Cardiac fibroblast (primary cell): ENCODE measurements around the gene PFDN4.

Experiments used
- DNase-seq, 2 donors: peaks; one replicate each; pipeline versions ENCODE4 v3.0.0 to v3.0.0-alpha.2; 2010; ENCODE audit warnings: low read depth in 2 of 2
- H3K4me3 ChIP-seq, 2 donors: replicated peaks in 1 of 2; 1 replicate in 1 of 2; 2 replicates in 1 of 2; pipeline ENCODE4 v1.5.1; 2011; ENCODE audit warnings: low read depth in 2 of 2, low read length in 2 of 2, mild to moderate bottlenecking in 2 of 2, moderate library complexity in 1 of 2
- TF ChIP-seq, protein P1 (sequence below): IDR thresholded peaks from one replicate; pipeline ENCODE4 v1.5.1; 2011; ENCODE audit warnings: low read depth, mild to moderate bottlenecking, low read length, inconsistent platforms

PFDN4 gene

GRCh38 chr20:54162378-54163009, 45.4 kb upstream of the PFDN4 start:
- no peak for DNase-seq
- H3K4me3 ChIP-seq, result no peak overlapping the region
- TF ChIP-seq, protein P1, sequence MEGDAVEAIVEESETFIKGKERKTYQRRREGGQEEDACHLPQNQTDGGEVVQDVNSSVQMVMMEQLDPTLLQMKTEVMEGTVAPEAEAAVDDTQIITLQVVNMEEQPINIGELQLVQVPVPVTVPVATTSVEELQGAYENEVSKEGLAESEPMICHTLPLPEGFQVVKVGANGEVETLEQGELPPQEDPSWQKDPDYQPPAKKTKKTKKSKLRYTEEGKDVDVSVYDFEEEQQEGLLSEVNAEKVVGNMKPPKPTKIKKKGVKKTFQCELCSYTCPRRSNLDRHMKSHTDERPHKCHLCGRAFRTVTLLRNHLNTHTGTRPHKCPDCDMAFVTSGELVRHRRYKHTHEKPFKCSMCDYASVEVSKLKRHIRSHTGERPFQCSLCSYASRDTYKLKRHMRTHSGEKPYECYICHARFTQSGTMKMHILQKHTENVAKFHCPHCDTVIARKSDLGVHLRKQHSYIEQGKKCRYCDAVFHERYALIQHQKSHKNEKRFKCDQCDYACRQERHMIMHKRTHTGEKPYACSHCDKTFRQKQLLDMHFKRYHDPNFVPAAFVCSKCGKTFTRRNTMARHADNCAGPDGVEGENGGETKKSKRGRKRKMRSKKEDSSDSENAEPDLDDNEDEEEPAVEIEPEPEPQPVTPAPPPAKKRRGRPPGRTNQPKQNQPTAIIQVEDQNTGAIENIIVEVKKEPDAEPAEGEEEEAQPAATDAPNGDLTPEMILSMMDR, result no peak

DNA sequence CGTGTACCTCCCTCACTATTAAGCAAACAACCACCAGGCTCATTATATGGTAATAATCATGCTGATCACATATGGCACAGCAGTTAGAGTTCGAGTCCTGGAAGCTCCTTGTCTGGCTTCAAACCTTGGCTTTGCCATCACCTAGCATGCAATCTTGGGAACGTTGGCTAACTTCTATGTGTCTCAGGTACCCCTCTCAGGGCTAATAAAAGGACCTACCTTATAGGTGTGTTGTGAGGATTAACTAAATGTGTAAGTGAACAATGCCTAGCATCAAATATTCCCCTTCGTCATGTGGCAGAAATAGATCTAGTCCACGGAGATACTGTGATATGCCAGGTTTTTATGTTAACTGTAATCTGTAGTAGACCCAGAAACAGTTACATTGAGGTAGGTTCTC, 44.5 kb upstream of the PFDN4 start:
- no peak for DNase-seq
- H3K4me3 ChIP-seq, result no peak overlapping the region
- TF ChIP-seq, protein P1, result no peak

DNA sequence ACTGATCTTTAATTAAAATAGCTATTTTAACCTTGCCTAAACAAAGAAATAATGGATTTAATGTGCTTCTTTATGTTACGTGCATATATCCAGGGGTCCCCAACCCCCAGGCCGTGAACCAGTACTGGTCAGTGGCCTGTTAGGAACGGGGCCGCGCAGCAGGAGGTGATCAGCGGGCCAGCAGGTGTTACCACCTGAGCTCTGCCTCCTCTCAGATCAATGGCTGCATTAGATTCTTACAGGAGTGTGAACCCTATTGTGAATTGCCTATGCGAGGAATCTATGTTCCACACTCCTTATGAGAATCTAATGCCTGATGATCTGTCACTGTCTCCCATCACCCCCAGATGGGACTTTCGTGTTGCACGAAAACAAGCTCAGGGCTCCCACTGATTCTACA, 42.9 kb upstream of the PFDN4 start:
- TF ChIP-seq, protein P1, result no peak
- no peak for DNase-seq
- no peak overlapping the region for H3K4me3 ChIP-seq

- H3K4me3 ChIP-seq, result no peak overlapping the region
- TF ChIP-seq, protein P1, result no peak
- DNase-seq, result no peak
Measured at GRCh38 chr20:54165803-54166202, 42.1 kb upstream of the PFDN4 start.

GRCh38 chr20:54166987-54167662, 40.8 kb upstream of the PFDN4 start:
- TF ChIP-seq, protein P1, result no peak
- DNase-seq, result no peak
- H3K4me3 ChIP-seq, result no peak overlapping the region

DNA sequence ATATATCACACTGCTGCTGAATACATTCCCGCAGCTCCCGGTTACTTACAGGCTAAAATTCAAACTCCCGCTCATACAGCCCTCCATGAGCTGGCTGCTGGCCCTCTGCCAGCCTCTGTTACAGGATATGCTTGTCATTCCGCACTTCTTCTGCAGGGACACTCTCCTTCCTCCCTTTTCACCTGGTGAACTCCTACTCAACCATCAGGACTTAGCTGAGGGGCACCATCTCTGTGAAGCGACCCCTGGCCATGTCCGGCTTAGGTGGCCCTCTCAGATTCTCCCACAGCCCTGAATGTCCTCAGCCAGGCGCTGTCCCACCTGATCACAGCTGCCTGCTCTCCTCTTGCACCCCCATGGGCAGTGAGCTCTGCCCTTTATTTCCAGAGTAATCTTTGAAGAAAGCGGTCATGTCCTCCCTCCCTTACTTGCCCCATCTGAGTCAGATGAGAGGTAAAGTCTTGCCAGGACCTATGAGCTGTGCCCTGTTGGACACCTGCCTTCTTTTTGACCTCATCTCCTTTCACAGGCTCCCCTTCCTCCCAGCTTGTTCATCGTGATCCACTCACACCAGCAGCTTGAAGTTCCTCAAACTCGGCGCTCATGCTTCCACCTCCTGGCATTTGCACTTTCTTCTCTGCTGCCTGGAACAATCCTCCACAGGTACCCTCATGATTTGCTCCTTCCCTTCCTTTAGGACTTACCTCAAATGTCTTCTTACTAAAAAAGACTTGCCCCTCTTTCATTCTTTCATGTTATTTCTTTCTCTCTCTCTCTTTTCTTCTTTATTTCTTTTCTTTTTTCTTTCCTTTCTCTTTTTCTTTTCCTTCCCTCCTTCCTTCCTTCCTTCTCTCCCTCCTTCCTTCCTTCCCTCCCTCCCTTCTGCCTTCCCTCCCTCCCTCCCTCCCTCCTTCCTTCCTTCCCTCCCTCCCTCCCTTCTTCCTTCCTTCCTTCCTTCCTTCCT, 39.7 kb upstream of the PFDN4 start:
- TF ChIP-seq, protein P1, result no peak
- DNase-seq, result peak; percentile 21 to 55
- no peak overlapping the region for H3K4me3 ChIP-seq
